GM12874 (cell line): ENCODE data around the gene PTGES.
A peak's percentile ranks its signal among the peaks of the same experiment; 100 is the strongest.

Experiments
- CTCF ChIP-seq: IDR thresholded peaks from 2 replicates; pipeline ENCODE4 v1.5.1; 2011; ENCODE audit warnings: low read depth, mild to moderate bottlenecking, control low read depth, low read length, moderate library complexity; ENCODE audit not compliant: insufficient read depth

Gene PTGES

GRCh38 chr9:129724456-129725190 lies 28.2 kb downstream of the PTGES start:
- TF ChIP-seq CTCF = no peak

GRCh38 chr9:129722913-129723312 lies 29.9 kb downstream of the PTGES start:
- no peak for TF ChIP-seq CTCF

DNA sequence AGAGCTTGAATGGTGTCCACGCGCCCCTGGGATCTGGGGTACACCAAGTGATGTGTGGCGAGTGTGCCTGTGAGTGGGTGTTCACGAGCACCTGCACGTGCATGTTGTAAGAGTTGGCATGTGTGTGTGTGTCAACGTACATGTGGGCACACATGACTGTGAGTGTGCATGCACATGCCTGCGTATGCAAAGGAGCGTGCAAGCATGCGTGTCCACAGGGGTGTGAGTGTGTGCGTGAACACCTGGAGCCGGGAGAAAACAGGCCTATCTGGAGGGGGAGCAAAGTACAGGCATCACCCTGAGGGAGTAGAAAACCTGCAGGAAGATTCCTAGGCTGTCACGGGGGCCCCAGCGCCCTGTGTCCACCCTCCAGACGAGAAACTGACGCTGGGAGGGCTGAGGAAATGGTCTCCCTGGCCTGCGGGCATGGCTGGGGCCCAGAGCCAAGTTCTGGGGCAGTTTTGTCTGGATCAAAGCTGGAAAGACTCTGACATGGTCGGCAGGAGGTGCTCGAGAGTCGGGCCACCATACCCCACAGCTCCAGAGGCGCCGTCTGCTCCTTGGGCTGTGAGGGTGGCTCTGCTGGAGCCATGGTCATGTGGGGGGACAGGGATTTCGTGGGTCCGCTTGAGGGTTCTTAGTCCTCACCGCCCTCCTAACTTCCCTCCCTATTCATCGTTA lies 31.8 kb downstream of the PTGES start:
- TF ChIP-seq CTCF = peak; percentile 40; the same call in 1 of the 2 replicates

DNA sequence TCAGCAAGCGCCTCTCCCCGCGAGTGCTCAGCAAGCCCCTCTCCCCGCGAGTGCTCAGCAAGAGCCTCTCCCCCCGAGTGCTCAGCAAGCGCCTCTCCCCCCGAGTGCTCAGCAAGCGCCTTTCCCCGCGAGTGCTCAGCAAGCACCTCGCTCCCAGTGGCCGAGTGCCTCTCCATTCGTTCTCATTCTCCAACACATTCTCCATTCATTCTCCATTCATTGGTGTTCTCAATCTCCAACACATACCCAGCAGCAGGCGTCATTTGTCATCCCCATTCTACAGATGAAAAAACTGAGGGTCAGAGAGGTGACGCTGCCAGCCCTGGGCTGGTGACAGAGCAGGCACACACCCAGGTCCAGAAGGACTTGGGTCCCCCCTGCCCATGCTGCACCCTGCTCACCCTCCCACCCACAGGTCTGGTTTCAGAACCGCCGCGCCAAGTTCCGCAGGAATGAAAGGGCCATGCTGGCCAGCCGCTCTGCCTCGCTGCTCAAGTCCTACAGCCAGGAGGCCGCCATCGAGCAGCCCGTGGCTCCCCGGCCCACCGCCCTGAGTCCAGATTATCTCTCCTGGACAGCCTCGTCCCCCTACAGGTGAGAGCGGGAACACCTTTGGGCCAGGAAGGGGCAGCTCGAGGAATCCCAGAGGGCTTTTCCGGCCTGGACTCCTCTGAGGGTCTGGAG lies 32.5 kb downstream of the PTGES start:
- peak; percentile 25; the same call in 1 of the 2 replicates for TF ChIP-seq CTCF

GRCh38 chr9:129719135-129719534 lies 33.7 kb downstream of the PTGES start:
- TF ChIP-seq CTCF = no peak

DNA sequence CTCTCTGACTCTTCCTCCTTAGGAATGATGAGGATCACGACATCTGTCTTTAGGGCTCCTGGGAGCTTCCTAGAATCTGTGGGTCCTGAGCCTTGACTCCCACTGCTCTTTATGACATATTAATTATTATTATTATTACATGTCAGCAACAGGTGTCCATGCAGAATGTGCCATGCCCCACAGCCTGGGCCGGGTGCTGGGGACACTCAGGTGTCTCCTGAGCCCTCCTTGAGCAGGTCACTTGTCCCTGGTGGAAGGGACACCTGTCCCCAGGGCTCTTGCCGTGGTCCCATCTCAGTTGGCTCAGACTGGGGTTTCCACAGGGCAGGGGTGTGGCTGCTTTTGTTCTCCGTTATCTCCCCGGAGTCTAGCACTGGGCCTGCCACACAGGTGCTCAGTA lies 34.2 kb downstream of the PTGES start:
- TF ChIP-seq CTCF = no peak

GRCh38 chr9:129717991-129718390 lies 34.9 kb downstream of the PTGES start:
- TF ChIP-seq CTCF = no peak
